Measurements from ENCODE around the gene POLG2.

DNA sequence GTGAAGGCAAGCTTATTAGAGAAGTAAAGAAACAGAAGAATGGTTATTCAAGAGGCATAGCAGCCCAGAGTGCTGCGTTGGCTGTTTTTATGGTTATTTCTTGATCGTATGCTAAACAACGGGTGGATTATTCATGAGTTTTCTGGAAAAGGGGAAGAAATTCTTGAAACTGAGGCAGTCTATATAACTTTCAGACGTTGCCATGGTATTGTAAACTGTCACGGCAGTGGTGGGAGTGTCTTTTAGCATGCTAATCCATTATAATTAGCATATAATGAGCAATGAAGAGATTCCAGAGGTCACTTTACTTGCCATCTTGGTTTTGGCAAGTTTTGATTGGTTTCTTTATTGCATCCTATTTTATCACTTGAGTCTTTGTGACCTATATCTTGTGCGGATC, 65.3 kb downstream of the POLG2 start:
- no peak for TF ChIP-seq JUND (IDR thresholded peaks at IDR 0.05)
- no peak for TF ChIP-seq SP1 (IDR thresholded peaks at IDR 0.05)
- no peak for TF ChIP-seq EGR1 (IDR thresholded peaks at IDR 0.05; ENCODE audit: low read depth in 2 of 2)
- TF ChIP-seq, protein P1, sequence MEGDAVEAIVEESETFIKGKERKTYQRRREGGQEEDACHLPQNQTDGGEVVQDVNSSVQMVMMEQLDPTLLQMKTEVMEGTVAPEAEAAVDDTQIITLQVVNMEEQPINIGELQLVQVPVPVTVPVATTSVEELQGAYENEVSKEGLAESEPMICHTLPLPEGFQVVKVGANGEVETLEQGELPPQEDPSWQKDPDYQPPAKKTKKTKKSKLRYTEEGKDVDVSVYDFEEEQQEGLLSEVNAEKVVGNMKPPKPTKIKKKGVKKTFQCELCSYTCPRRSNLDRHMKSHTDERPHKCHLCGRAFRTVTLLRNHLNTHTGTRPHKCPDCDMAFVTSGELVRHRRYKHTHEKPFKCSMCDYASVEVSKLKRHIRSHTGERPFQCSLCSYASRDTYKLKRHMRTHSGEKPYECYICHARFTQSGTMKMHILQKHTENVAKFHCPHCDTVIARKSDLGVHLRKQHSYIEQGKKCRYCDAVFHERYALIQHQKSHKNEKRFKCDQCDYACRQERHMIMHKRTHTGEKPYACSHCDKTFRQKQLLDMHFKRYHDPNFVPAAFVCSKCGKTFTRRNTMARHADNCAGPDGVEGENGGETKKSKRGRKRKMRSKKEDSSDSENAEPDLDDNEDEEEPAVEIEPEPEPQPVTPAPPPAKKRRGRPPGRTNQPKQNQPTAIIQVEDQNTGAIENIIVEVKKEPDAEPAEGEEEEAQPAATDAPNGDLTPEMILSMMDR (IDR thresholded peaks at IDR 0.05; ENCODE audit: low read depth, low read length, missing input control), result no peak
- TF ChIP-seq TAF1 (conservative IDR thresholded peaks at IDR 0.05), result no peak
- TF ChIP-seq, protein P2, sequence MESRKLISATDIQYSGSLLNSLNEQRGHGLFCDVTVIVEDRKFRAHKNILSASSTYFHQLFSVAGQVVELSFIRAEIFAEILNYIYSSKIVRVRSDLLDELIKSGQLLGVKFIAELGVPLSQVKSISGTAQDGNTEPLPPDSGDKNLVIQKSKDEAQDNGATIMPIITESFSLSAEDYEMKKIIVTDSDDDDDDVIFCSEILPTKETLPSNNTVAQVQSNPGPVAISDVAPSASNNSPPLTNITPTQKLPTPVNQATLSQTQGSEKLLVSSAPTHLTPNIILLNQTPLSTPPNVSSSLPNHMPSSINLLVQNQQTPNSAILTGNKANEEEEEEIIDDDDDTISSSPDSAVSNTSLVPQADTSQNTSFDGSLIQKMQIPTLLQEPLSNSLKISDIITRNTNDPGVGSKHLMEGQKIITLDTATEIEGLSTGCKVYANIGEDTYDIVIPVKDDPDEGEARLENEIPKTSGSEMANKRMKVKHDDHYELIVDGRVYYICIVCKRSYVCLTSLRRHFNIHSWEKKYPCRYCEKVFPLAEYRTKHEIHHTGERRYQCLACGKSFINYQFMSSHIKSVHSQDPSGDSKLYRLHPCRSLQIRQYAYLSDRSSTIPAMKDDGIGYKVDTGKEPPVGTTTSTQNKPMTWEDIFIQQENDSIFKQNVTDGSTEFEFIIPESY (IDR thresholded peaks at IDR 0.05), result no peak
- no peak for TF ChIP-seq RAD21 (IDR thresholded peaks at IDR 0.05)
- TF ChIP-seq, protein P3, sequence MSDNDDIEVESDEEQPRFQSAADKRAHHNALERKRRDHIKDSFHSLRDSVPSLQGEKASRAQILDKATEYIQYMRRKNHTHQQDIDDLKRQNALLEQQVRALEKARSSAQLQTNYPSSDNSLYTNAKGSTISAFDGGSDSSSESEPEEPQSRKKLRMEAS (IDR thresholded peaks at IDR 0.05), result no peak

Measured in liver (tissue), 3 donors.